HG03135 (cell line): ENCODE data around the gene UBQLN3.

Experiments used
- ATAC-seq: cut with Tn5 transposase; IDR thresholded peaks from one replicate; pipeline ENCODE4 v1.9.1; 2021; ENCODE audit warnings: mild to moderate bottlenecking, moderate library complexity; ENCODE audit not compliant: unreplicated experiment

The UBQLN3 gene

DNA sequence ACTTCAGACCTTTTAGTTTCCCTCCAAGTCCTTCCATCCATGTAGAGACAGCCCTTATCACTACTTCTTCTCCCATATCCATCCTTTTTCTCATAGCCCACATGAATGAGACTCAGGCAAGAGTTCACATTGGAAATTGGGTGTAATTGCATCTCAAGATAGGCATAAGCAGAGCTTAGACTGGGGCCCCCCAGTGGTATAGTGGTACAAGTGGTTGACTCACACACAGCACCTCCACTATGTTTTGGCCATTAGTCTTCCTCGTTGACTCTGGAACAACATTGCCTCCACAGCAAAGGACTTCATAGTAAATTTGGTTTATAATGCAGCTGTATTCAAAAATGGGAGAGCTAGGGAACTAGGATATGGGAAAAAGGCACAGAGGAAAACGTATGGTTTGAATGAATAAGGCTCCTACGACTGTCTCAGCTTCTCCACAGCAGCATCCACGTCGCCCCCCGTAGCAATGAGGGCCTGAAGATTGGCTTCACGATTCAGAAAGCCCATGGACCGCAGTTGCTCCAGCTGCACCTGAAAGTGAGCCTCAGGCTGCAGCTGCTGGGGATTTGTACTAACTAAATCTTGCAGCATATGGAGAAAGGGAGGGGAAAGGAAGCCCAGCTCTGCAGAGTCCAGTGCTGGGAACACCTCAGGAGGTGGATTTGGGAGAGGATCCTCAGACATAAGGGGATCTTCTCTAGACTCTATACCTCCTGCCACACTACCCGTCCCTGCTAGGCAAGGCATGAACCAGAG is 2.4 kb downstream of the UBQLN3 start:
- ATAC-seq, result no peak

DNA sequence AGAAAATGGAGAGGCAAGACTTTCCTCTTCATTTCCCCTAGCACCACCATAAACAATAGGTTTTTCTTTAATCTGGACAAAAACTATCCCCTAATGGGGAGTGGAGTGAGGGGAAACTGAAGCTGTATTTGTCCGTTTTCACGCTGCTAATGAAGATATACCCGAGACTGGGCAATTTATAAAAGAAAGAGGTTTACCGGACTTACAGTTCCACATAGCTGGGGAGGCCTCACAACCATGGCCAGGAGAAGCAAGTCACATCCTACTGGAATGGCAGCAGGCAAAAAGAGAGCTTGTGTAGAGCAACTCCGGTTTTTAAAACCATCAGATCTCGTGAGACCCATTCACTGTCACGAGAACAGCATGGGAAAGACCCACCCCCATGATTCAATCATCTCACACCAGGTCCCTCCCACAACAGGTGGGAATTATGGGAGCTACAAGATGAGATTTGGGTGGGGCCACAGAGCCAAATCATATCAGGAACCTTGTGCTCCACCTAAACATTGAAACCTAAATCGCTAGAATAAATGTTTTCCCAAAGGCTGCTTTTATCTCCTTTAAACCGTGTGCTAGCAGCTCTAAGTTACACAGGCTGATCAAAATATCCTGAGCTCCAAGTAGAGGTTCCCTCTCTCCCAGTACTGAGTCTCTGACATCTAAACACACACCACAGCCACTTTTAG is 4.3 kb downstream of the UBQLN3 start:
- no peak for ATAC-seq

DNA sequence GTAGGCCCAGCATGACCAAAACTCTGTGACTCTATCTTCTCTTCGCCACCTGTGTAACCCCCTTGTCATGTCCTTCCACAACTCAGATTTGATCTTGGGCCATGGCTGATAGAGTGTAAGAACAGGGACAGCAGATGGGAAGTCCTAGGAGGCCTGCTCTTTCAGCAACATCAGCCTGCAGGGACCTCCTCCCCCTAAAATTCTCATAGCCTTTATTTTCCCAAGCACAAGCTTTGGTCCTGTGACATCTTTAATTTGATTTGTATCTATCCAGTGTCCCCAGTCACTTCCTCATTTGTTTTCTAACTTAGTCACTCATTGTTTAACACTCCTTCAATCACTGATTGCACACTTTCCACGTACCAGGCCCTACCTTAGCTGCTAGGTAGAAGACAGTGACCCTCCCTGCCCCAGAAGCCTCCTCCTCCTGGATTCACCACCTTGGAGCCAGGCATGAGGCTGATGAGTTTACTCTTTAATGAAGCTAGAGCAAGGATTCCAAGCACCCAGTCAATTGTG is 5.3 kb downstream of the UBQLN3 start:
- no peak for ATAC-seq

DNA sequence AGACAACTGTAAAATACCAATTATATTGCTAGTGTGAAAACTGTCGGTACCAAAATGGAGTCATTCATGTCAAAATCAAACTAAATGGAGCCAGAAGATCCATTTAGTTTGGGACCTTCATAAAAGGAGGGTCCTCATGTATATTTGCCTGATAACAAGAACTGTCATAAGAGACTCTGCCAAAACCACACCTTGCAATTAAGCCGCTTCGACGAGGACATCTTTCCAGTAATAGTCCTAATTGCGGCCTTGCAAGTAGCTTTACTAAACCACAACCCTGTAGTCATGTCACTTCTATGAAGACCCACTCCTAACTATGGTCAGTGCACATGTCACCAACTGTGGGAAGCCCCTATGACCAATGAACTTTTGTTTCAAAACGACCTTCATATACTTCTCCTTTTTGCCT is 9.4 kb downstream of the UBQLN3 start:
- no peak for ATAC-seq

DNA sequence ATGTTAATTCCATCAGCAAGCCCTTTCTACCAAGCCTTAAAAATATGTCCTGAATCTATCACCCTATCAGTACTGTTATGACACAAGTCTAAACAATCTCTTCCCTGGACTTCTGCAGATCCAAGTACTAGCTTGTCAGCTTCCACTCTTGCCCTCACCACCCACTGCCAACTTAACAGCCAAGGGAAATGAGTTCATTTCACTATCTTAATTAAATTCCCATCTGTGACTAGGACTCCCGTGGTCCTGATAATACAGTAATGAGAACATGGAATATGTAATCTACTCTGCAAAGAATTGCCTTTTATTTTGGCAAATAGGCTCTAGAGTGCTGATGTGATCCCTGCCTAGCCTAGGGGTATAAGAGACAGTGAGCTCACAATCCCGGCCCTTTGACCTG is 10.1 kb downstream of the UBQLN3 start:
- no peak for ATAC-seq

DNA sequence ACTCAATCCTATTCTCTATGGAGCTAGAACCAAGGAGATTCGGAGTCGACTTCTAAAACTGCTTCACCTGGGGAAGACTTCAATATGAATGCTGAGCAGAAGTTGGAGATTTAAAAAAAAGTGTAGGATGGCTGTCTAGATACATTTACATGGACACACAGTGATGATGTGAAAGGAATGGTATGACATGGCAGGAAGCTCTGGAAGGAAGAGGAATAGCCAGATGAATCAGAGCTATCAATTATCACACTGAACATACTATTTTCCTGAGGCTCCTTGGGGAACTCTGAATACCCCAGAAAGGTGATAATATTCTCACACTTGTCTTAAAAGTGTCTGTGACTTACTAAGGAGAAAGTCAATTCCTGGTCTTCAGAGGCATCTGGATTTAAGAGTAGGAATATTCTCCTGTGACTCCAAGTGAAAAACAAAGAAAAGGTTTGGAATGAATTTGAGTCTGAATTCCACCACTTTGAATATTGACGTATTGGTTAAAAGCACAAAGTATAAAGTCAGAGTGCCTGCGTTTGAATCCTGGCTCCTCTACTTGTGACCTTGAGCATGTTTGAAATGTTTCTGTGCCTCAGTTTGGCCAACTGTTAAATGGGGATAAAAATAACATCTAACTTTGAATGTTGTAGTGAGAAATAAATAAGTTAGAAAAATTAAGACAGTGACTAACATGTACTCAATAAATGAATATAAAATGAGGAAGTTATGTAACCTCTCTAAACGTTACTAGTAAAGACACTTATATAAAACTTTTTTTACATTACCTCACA is 20.0 kb downstream of the UBQLN3 start:
- ATAC-seq, result no peak

DNA sequence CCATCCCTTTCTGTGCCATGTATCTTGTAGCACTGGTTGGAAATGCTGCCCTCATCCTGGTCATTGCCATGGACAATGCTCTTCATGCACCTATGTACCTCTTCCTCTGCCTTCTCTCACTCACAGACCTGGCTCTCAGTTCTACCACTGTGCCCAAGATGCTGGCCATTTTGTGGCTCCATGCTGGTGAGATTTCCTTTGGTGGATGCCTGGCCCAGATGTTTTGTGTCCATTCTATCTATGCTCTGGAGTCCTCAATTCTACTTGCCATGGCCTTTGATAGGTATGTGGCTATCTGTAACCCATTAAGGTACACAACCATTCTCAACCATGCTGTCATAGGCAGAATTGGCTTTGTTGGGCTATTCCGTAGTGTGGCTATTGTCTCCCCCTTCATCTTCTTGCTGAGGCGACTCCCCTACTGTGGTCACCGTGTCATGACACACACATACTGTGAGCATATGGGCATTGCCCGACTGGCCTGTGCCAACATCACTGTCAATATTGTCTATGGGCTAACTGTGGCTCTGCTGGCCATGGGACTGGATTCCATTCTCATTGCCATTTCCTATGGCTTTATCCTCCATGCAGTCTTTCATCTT is 20.9 kb downstream of the UBQLN3 start:
- ATAC-seq, result no peak

DNA sequence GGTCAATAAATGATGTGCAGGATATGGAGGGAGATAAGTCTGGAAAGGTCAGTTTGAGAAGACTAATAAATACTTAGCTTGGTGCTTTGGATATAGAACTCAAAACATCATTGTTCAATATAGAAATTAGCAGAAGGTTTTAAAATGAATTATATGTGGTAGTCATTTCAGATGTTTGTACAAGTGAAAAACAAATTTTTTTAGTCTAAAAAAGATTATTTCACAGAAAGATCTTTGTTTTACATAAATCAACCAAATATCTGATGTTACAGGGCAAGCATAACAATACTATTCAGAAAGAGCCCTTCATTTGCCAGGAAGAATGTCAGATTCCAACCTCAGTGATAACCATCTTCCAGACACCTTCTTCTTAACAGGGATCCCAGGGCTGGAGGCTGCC is 21.4 kb downstream of the UBQLN3 start, which contains the start of gene OR52D1:
OR52D1 (plus strand) TSS at position 301 of the 400 bp plus-strand sequence; CDS start at position 323, 22 bp downstream.
- ATAC-seq, result no peak

DNA sequence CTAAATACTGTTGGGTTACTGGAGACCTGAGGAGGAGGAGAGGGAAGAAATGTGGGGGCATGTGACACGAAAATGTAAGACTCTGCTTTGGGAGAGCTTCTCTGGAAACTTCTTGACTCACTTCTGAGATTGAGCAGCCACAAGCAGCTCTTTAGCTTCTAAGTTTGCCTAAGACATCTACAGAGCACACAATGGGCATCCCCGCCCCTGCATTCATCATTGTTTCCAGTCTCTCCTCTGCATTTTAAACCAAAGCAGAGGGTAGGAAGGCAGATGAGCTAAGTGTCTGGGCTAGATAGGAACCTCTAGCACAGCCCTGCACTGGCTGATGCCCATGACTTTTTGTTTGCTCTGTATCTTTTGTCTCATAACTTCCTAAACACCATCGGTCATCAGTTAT is 23.3 kb downstream of the UBQLN3 start:
- ATAC-seq, result no peak

DNA sequence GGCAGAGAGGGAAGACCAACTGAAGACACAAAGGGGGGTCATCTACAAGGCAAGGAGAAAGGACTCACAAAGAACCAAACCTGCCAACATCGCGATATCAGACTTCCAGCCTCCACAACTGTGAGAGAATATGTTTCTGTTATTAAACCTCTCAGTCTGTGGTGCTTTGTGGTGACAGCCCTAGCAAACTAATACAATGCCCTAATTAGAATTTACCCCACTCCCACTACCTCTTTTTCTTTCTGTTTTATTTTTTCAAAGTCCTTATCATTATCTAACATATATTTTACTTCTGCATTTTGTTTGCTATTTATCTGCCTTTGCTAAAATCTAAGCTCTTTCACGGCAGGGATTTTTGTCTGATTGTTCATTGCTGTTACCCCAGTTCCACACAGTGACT is 23.8 kb downstream of the UBQLN3 start:
- no peak for ATAC-seq

DNA sequence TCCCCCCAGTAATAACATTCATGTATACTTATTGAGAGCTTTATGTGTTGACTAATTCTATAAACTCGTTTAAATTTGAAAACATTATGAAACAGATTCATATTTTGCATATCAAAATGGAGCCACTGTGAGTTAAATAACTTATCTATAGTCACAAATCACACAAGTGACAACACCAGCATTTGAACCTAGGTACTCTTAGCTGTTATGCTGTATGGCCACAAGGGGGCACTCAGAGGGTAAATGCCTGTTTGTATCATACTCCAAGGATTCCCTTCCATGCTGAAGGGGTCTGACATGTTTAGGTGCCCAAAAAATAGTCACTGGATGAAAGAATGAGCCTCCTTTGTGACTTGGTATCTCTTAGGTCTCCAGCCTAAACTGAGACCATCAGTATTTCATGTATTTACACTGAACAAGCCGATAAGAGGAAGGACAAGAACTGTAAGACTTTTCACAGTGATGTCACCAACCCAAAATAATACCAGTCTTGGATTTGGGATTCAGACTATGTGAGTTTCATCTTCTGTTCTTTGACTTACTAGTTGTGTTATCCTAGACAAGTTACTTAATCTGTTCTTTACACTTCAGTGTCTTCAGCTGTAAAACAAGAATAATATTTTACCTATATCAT is 33.5 kb downstream of the UBQLN3 start:
- ATAC-seq, result peak; percentile 77

DNA sequence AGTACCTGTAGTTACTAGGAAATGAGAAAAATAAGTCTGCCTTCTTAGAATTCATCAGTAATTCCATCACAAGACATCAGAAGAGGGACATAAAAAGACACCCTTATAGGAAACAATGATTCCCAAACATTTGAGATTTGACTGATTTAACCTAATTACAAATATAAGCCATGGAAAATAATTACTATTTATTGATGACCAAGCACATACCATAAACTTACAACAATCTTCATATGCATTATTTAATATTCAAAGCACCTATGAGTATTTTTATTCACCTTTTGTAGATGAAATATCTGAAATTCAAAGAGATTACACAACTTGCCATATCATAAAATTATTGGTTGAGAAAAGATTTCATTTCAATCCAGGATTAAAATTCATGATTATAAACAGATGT is 35.8 kb downstream of the UBQLN3 start:
- no peak for ATAC-seq

DNA sequence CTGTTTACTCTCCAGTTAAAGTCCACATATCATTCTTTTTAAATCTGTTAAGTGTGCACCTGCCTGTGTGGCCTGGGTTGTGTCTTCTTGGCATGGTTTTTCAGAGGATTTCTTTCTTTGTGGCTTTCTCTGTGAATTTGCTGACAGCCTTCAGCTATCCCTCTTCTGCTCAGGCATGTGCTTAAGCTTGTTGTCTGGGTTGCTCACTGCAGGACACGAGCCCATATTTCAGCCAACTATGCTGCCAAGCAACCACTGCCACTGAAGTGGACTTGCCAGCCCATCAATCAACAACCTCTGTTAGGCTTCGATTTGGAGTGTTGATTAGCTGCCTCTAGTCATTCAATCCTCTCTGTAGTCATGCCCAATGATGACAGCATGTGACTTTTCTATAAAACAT is 42.2 kb downstream of the UBQLN3 start:
- no peak for ATAC-seq

DNA sequence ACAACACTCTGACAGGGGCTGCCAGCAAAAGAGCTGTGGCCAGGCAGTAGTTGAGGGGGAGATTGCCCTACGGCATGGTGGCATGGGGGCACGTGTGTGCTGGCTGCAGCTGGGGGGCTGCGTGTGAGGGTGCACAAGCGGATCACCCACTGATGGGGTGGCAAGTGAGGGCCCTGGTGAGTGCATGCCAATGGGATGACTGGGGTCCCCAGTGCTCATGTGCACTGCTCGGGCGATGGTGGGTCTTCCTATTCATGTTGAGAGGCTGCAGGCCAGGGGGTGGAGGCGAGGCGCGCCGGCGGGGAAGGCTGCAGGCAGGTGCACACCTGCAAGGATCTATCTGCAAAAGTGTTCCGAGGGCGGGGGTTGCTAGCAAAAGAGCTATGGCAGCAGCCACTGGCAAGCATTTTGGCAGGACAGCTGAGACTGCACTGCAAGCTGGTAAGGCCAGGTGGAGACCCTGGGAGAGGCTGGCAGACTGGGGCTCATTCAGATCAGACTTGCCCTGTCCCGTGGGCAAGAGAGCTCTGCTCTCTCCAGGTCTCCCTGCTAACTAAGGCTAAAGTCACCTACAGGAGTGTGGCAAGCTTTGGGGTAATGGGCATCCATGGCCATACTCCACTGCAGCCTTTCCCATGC is 48.7 kb downstream of the UBQLN3 start:
- no peak for ATAC-seq
